HepG2 (cell line): Measurements from ENCODE around the gene NLGN2. TPM values are rescaled to one million over a fixed set of nuclear protein-coding genes. Genes with fewer than 3 reads are reported as not detected.

Experiments used
- MTF2 ChIP-seq: sonication (generic); formaldehyde crosslinking; IDR thresholded peaks from 2 replicates; pipeline ENCODE4 v1.5.0; 2020; ENCODE audit warnings: missing genetic modification reagents, borderline replicate concordance
- RFX3 ChIP-seq: IDR thresholded peaks from 2 replicates; pipeline ENCODE4 v1.6.1; 2016; ENCODE audit warnings: missing biosample characterization, missing genetic modification reagents
- XBP1 ChIP-seq: sonication (generic); formaldehyde crosslinking; IDR thresholded peaks from 2 replicates; pipeline ENCODE4 v1.5.0; 2020; ENCODE audit warnings: missing genetic modification reagents
- polyA plus RNA-seq, 8 experiments: library from polyadenylated mRNA; depleted of rRNA in 3 of 8; stranded (reverse) in 7 of 8; unstranded in 1 of 8; fragments of >200 nt; fragmentation: Illumina TruSeq in 4 of 8; extraction: Trizol in 4 of 8; gene quantifications; 2 replicates each; pipeline versions ENCODE4 v1.2.1 to v1.2.3, GENCODE V29; 2011 to 2016; ENCODE audit warnings: low read depth in 4 of 8, missing spikeins in 1 of 8, mixed read lengths in 1 of 8; ENCODE audit not compliant: insufficient read depth in 1 of 8
- total RNA-seq, 5 experiments: library from RNA; depleted of rRNA; stranded (reverse); fragments of >200 nt; fragmentation: Illumina TruSeq; extraction: Trizol; gene quantifications; 2 replicates each; pipeline ENCODE4 v1.2.3, GENCODE V29; 2016; ENCODE audit warnings: low read depth in 1 of 5
- TF ChIP-seq, protein P1 (sequence below), 2 experiments: sonication (generic) in 1 of 2; formaldehyde crosslinking in 1 of 2; IDR thresholded peaks; 2 replicates each; pipeline versions ENCODE4 v1.4.0 to v1.6.1; 2016 to 2020; ENCODE audit warnings: borderline replicate concordance in 1 of 2, low read depth in 1 of 2, mild to moderate bottlenecking in 1 of 2, missing genetic modification reagents in 1 of 2
- TF ChIP-seq, protein P2 (sequence below): sonication (generic); formaldehyde crosslinking; IDR thresholded peaks from 2 replicates; pipeline ENCODE4 v1.4.0; 2020; ENCODE audit warnings: missing genetic modification reagents, mild to moderate bottlenecking, borderline replicate concordance
- TF ChIP-seq, protein P3 (sequence below), 2 experiments: sonication (generic) in 1 of 2; formaldehyde crosslinking in 1 of 2; IDR thresholded peaks; 2 replicates each; pipeline versions ENCODE4 v1.5.1 to v1.6.1; 2011 to 2020; ENCODE audit warnings: borderline replicate concordance in 1 of 2, low read depth in 1 of 2, low read length in 1 of 2, mild to moderate bottlenecking in 1 of 2, missing genetic modification reagents in 1 of 2, moderate library complexity in 1 of 2
- TF ChIP-seq, protein P4 (sequence below), 2 experiments: fragments of 450-650 bp in 1 of 2; sonication (generic) in 1 of 2; formaldehyde crosslinking in 1 of 2; IDR thresholded peaks; 2 replicates each; pipeline versions ENCODE4 v1.6.1 to v1.8.0; 2016 to 2022; ENCODE audit warnings: antibody characterized with exemption in 1 of 2, mild to moderate bottlenecking in 1 of 2, missing genetic modification reagents in 1 of 2

NLGN2 gene
- total and polyA plus RNA-seq, 2 of the 13 experiments (the other 11 are each of a cell fraction or from before 2014, with no cell fraction given) = 1.9 to 11.0 TPM

DNA sequence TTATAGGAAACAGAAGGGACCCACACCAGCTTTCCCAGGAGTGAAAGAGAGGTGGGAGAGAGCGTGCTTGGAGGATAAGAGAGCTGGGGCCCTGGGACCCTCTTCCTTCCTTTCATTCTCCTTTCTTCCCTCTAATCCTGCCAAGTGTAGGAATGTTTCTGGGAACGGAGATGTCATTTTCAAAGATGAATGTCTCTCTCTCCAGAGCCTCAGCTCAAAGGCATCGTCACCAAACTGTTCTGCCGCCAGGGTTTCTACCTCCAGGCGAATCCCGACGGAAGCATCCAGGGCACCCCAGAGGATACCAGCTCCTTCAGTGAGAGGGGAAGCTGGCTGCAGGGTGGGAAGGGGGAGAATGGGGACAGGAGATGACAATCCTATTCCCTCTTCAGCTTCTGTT lies 33.6 kb downstream of the NLGN2 start (continued):
- TF ChIP-seq, protein P1, sequence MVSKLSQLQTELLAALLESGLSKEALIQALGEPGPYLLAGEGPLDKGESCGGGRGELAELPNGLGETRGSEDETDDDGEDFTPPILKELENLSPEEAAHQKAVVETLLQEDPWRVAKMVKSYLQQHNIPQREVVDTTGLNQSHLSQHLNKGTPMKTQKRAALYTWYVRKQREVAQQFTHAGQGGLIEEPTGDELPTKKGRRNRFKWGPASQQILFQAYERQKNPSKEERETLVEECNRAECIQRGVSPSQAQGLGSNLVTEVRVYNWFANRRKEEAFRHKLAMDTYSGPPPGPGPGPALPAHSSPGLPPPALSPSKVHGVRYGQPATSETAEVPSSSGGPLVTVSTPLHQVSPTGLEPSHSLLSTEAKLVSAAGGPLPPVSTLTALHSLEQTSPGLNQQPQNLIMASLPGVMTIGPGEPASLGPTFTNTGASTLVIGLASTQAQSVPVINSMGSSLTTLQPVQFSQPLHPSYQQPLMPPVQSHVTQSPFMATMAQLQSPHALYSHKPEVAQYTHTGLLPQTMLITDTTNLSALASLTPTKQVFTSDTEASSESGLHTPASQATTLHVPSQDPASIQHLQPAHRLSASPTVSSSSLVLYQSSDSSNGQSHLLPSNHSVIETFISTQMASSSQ (IDR thresholded peaks at IDR 0.05; ENCODE audit: low read depth) = no peak
- TF ChIP-seq, protein P1 (CRISPR knock-in tag; IDR thresholded peaks at IDR 0.05; ENCODE audit: borderline replicate concordance) = no peak
- TF ChIP-seq MTF2 (CRISPR knock-in tag) (no peak), XBP1 (CRISPR knock-in tag) (no peak), RFX3 (CRISPR knock-in tag) (no peak)
- TF ChIP-seq, protein P2, sequence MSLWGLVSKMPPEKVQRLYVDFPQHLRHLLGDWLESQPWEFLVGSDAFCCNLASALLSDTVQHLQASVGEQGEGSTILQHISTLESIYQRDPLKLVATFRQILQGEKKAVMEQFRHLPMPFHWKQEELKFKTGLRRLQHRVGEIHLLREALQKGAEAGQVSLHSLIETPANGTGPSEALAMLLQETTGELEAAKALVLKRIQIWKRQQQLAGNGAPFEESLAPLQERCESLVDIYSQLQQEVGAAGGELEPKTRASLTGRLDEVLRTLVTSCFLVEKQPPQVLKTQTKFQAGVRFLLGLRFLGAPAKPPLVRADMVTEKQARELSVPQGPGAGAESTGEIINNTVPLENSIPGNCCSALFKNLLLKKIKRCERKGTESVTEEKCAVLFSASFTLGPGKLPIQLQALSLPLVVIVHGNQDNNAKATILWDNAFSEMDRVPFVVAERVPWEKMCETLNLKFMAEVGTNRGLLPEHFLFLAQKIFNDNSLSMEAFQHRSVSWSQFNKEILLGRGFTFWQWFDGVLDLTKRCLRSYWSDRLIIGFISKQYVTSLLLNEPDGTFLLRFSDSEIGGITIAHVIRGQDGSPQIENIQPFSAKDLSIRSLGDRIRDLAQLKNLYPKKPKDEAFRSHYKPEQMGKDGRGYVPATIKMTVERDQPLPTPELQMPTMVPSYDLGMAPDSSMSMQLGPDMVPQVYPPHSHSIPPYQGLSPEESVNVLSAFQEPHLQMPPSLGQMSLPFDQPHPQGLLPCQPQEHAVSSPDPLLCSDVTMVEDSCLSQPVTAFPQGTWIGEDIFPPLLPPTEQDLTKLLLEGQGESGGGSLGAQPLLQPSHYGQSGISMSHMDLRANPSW = no peak
- TF ChIP-seq, protein P3, sequence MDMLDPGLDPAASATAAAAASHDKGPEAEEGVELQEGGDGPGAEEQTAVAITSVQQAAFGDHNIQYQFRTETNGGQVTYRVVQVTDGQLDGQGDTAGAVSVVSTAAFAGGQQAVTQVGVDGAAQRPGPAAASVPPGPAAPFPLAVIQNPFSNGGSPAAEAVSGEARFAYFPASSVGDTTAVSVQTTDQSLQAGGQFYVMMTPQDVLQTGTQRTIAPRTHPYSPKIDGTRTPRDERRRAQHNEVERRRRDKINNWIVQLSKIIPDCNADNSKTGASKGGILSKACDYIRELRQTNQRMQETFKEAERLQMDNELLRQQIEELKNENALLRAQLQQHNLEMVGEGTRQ (IDR thresholded peaks at IDR 0.05; ENCODE audit: low read depth, low read length) = no peak
- TF ChIP-seq, protein P3 (CRISPR knock-in tag; IDR thresholded peaks at IDR 0.05; ENCODE audit: borderline replicate concordance) = no peak
- TF ChIP-seq, protein P4, sequence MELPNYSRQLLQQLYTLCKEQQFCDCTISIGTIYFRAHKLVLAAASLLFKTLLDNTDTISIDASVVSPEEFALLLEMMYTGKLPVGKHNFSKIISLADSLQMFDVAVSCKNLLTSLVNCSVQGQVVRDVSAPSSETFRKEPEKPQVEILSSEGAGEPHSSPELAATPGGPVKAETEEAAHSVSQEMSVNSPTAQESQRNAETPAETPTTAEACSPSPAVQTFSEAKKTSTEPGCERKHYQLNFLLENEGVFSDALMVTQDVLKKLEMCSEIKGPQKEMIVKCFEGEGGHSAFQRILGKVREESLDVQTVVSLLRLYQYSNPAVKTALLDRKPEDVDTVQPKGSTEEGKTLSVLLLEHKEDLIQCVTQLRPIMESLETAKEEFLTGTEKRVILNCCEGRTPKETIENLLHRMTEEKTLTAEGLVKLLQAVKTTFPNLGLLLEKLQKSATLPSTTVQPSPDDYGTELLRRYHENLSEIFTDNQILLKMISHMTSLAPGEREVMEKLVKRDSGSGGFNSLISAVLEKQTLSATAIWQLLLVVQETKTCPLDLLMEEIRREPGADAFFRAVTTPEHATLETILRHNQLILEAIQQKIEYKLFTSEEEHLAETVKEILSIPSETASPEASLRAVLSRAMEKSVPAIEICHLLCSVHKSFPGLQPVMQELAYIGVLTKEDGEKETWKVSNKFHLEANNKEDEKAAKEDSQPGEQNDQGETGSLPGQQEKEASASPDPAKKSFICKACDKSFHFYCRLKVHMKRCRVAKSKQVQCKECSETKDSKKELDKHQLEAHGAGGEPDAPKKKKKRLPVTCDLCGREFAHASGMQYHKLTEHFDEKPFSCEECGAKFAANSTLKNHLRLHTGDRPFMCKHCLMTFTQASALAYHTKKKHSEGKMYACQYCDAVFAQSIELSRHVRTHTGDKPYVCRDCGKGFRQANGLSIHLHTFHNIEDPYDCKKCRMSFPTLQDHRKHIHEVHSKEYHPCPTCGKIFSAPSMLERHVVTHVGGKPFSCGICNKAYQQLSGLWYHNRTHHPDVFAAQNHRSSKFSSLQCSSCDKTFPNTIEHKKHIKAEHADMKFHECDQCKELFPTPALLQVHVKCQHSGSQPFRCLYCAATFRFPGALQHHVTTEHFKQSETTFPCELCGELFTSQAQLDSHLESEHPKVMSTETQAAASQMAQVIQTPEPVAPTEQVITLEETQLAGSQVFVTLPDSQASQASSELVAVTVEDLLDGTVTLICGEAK (IDR thresholded peaks at IDR 0.05) = no peak
- TF ChIP-seq, protein P4 (CRISPR knock-in tag; IDR thresholded peaks at IDR 0.05) = no peak
